GM18517 (cell line): ENCODE results near the gene TNF.

Experiments used
- ATAC-seq: cut with Tn5 transposase; IDR thresholded peaks from one replicate; pipeline ENCODE4 v1.9.1; 2021; ENCODE audit warnings: mild to moderate bottlenecking, moderate library complexity; ENCODE audit not compliant: unreplicated experiment

Gene TNF

DNA sequence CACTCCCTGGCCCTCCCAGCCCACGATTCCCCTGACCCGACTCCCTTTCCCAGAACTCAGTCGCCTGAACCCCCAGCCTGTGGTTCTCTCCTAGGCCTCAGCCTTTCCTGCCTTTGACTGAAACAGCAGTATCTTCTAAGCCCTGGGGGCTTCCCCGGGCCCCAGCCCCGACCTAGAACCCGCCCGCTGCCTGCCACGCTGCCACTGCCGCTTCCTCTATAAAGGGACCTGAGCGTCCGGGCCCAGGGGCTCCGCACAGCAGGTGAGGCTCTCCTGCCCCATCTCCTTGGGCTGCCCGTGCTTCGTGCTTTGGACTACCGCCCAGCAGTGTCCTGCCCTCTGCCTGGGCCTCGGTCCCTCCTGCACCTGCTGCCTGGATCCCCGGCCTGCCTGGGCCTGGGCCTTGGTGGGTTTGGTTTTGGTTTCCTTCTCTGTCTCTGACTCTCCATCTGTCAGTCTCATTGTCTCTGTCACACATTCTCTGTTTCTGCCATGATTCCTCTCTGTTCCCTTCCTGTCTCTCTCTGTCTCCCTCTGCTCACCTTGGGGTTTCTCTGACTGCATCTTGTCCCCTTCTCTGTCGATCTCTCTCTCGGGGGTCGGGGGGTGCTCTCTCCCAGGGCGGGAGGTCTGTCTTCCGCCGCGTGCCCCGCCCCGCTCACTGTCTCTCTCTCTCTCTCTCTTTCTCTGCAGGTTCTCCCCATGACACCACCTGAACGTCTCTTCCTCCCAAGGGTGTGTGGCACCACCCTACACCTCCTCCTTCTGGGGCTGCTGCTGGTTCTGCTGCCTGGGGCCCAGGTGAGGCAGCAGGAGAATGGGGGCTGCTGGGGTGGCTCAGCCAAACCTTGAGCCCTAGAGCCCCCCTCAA, 3.1 kb upstream of the TNF start, which contains the start of gene LTA:
Gene LTA (plus strand): TSS at position 249 of the 871 bp plus-strand sequence. CDS start 454 bp downstream, at position 703.
- ATAC-seq, result no peak

DNA sequence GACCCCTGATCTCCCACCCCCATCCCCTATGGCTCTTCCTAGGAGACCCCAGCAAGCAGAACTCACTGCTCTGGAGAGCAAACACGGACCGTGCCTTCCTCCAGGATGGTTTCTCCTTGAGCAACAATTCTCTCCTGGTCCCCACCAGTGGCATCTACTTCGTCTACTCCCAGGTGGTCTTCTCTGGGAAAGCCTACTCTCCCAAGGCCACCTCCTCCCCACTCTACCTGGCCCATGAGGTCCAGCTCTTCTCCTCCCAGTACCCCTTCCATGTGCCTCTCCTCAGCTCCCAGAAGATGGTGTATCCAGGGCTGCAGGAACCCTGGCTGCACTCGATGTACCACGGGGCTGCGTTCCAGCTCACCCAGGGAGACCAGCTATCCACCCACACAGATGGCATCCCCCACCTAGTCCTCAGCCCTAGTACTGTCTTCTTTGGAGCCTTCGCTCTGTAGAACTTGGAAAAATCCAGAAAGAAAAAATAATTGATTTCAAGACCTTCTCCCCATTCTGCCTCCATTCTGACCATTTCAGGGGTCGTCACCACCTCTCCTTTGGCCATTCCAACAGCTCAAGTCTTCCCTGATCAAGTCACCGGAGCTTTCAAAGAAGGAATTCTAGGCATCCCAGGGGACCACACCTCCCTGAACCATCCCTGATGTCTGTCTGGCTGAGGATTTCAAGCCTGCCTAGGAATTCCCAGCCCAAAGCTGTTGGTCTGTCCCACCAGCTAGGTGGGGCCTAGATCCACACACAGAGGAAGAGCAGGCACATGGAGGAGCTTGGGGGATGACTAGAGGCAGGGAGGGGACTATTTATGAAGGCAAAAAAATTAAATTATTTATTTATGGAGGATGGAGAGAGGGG, 1.9 kb upstream of the TNF start:
- no peak for ATAC-seq

GRCh38 chr6:31574106-31575061, 981 bp upstream of the TNF start:
- no peak for ATAC-seq

DNA sequence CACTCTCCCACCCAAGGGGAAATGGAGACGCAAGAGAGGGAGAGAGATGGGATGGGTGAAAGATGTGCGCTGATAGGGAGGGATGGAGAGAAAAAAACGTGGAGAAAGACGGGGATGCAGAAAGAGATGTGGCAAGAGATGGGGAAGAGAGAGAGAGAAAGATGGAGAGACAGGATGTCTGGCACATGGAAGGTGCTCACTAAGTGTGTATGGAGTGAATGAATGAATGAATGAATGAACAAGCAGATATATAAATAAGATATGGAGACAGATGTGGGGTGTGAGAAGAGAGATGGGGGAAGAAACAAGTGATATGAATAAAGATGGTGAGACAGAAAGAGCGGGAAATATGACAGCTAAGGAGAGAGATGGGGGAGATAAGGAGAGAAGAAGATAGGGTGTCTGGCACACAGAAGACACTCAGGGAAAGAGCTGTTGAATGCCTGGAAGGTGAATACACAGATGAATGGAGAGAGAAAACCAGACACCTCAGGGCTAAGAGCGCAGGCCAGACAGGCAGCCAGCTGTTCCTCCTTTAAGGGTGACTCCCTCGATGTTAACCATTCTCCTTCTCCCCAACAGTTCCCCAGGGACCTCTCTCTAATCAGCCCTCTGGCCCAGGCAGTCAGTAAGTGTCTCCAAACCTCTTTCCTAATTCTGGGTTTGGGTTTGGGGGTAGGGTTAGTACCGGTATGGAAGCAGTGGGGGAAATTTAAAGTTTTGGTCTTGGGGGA, 754 bp downstream of the TNF start:
- ATAC-seq, result no peak

DNA sequence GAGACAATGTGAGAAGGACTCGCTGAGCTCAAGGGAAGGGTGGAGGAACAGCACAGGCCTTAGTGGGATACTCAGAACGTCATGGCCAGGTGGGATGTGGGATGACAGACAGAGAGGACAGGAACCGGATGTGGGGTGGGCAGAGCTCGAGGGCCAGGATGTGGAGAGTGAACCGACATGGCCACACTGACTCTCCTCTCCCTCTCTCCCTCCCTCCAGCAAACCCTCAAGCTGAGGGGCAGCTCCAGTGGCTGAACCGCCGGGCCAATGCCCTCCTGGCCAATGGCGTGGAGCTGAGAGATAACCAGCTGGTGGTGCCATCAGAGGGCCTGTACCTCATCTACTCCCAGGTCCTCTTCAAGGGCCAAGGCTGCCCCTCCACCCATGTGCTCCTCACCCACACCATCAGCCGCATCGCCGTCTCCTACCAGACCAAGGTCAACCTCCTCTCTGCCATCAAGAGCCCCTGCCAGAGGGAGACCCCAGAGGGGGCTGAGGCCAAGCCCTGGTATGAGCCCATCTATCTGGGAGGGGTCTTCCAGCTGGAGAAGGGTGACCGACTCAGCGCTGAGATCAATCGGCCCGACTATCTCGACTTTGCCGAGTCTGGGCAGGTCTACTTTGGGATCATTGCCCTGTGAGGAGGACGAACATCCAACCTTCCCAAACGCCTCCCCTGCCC, 1.7 kb downstream of the TNF start:
- no peak for ATAC-seq

- no peak for ATAC-seq
These were observed 2.2 kb downstream of the TNF start for GRCh38 chr6:31577579-31577966.

GRCh38 chr6:31578184-31579118, 3.1 kb downstream of the TNF start:
- ATAC-seq, result no peak

GRCh38 chr6:31579119-31579505, 3.7 kb downstream of the TNF start:
- no peak for ATAC-seq

GRCh38 chr6:31579546-31580437, 4.4 kb downstream of the TNF start:
- no peak for ATAC-seq

GRCh38 chr6:31580438-31580740, 5.0 kb downstream of the TNF start:
- no peak for ATAC-seq

DNA sequence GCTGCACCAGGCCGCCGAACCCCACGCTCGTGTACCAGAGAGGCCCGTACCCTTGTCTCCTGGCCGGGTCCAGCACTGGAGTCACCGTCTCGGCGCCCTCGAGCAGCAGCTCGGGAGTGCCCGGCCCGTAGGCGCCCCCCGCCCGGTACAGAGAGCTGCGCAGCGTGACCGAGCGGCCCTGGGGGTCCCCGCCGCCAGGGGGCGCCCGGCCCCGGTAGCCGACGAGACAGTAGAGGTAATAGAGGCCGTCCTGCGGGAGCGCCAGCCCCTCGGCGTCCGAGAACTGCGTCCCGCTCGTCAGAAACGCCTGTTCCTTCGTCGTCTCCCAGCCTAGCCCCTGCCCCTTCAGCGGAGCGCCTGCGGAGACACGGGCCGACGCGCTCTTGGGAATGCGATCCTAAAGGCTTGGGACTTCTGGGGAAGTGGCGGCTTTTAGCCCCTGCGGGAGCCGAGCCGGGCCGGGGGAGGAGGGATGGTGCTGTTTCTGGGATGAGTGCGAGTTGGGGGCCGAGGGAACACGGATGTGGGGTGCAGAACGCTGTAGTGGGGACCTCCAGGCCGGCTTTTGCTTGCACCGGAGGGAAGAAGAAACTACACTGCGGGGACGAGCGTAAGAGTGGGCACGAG, 5.6 kb downstream of the TNF start:
- peak; percentile 50 for ATAC-seq

DNA sequence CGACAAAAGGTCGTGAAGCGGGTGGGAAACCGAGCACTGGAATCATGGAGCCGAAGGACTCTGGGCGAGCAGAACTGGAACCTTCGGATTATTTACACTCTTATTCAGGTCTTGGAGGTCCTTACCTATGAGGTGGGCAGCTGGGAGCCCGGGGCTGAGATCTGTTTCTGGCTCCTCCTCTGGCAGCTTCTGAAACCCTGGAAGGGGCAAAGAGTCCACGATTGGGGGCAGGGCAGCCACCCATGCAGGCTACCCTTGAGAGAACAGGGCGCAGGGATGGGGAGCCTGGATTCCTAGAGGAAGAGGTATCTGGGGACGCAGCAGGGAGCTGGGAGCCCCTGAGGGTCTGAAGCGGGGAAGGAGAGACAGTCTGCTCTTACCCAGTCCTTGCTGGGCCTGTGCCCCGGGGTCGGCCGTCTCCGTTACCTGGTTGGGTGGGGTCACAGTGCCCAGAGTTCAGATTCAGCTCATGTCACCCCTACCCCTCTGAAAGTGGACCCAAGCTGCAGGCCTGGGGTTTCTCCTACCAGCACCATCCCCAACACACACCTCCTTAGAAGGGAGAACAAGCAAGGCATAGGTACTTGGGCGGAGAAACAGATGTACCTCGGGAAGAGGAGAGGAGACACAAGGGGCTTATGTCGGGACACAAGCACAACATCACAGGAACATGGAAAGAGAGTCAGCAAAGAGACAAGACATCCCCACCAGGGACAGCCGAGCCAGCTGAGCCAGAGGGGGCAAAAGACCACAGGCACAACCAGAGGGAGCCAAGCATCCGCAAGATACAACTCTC, 6.3 kb downstream of the TNF start:
- ATAC-seq, result no peak

DNA sequence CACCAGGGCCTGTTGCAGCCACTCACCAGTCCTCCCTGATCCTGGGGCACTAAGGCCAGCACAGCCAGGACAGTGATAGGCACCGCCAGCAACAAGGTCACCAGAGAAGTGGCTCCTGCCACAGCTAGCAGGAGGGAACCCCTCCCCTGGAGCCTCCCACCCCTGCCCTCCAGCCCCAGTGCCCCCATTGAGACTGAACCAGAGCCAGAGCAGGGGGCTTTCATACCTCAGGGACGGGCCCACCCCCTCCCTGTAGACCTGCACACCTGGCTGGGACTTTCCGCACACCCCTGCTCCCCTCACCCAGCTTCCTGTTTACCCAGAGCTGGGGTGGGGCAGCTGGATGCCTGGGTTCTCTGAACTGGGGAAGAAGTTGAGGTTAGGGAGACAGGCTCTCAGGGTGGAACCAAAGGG, 6.9 kb downstream of the TNF start, which contains the start of gene LTB:
Gene LTB (minus strand): TSS at position 195 of the 414 bp plus-strand sequence. CDS start 7 bp downstream, at position 188.
- ATAC-seq, result no peak

GRCh38 chr6:31585491-31585890, 10.1 kb downstream of the TNF start:
- ATAC-seq, result no peak

DNA sequence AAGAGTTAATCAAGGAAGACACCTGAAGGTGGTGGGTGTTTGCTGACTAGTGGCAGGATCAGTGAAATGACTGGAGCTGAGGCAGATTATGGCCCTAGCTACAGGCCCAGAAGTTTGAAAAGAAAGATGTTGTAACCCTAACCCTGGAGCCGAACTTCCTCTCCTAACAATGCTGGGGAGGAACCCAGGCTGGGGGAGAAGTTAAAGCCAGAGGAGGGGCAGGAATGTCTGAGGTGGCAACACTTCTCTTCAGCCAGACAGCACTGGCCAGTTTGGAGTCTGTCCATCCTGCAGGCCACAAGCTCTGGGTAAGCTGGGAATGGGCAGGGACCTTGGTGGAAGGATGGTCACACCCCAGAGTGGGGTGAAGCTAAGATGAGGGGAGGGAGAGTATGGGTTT, 10.6 kb downstream of the TNF start, which contains the start of gene LST1:
Gene LST1 (plus strand): TSS at position 270 of the 400 bp plus-strand sequence. CDS start 1,023 bp downstream, outside the sequence.
- ATAC-seq, result no peak
